Ishikawa (cell line): ENCODE data around the gene SOX21.
A peak's percentile ranks its signal among the peaks of the same experiment; 100 is the strongest.

ENCODE experiments used
- CEBPB ChIP-seq: IDR thresholded peaks from 2 replicates; pipeline ENCODE4 v1.6.1; 2012
- CREB1 ChIP-seq: IDR thresholded peaks from 2 replicates; pipeline ENCODE4 v1.6.1; 2012; ENCODE audit warnings: low read depth
- EGR1 ChIP-seq: IDR thresholded peaks from 2 replicates; pipeline ENCODE4 v1.6.1; 2012
- EP300 ChIP-seq: IDR thresholded peaks from 2 replicates; pipeline ENCODE4 v1.6.1; 2012; ENCODE audit warnings: borderline replicate concordance
- FOXM1 ChIP-seq: IDR thresholded peaks from 2 replicates; pipeline ENCODE4 v1.6.1; 2012; ENCODE audit warnings: low read depth, borderline replicate concordance
- NFIC ChIP-seq: IDR thresholded peaks from 2 replicates; pipeline ENCODE4 v1.6.1; 2012
- RAD21 ChIP-seq: IDR thresholded peaks from 2 replicates; pipeline ENCODE4 v1.6.1; 2012; ENCODE audit warnings: low read depth
- REST ChIP-seq: IDR thresholded peaks from 2 replicates; pipeline ENCODE4 v1.6.1; 2012; ENCODE audit warnings: low read depth, mild to moderate bottlenecking
- TAF1 ChIP-seq: IDR thresholded peaks from 2 replicates; pipeline ENCODE4 v1.6.1; 2012; ENCODE audit warnings: low read depth, mild to moderate bottlenecking
- TCF12 ChIP-seq: IDR thresholded peaks from 2 replicates; pipeline ENCODE4 v1.6.1; 2012; ENCODE audit warnings: low read depth
- TEAD4 ChIP-seq: IDR thresholded peaks from 2 replicates; pipeline ENCODE4 v1.6.1; 2012
- USF1 ChIP-seq: IDR thresholded peaks from 2 replicates; pipeline ENCODE4 v1.6.1; 2012
- YY1 ChIP-seq: IDR thresholded peaks from 2 replicates; pipeline ENCODE4 v1.6.1; 2012; ENCODE audit warnings: low read depth
- ZBTB7A ChIP-seq: IDR thresholded peaks from 2 replicates; pipeline ENCODE4 v1.6.1; 2012; ENCODE audit warnings: low read depth
- TF ChIP-seq, protein P1 (sequence below): IDR thresholded peaks from 2 replicates; pipeline ENCODE4 v1.6.1; 2012

Gene SOX21

DNA sequence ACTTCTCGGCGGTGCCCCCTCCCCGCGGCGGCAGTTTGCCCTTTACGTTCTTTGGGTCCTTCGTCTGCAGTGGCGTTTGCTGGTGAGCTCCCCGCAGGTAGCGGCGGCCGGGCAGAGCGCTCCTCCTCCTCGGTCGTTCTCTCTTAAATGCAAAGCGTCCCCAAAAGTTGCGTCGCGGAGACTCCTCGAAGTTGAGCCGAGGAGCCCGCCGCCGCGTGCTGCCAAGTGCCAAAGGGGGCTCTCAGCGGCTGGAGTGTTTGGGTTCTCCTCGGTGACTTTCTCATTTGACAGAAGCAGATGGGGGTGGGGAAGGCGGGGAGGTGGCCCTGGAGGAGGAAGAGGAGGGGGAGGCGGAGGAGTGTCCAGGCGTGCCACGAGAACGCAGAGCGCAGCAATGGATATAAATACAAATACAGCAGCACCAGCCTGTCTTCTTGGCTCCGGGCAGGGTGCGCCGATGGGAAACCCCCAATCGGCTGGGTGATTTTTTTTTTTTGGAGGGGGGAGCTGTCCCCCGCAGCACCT, at the start of gene SOX21:
Gene SOX21 (minus strand): TSS at position 259 of the 525 bp plus-strand sequence. CDS start 496 bp downstream, outside the sequence.
- TF ChIP-seq TAF1, result no peak
- TF ChIP-seq, protein P1, sequence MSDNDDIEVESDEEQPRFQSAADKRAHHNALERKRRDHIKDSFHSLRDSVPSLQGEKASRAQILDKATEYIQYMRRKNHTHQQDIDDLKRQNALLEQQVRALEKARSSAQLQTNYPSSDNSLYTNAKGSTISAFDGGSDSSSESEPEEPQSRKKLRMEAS, result 0 out of 2 replicates have a peak, but pooled peaks have one; percentile 17
- TF ChIP-seq CEBPB, result no peak

GRCh38 chr13:94761407-94761806, 49.1 kb upstream of the SOX21 start:
- TF ChIP-seq, protein P1, result no peak
- TF ChIP-seq EGR1 (no peak), RAD21 (no peak), YY1 (no peak), TAF1 (no peak)

DNA sequence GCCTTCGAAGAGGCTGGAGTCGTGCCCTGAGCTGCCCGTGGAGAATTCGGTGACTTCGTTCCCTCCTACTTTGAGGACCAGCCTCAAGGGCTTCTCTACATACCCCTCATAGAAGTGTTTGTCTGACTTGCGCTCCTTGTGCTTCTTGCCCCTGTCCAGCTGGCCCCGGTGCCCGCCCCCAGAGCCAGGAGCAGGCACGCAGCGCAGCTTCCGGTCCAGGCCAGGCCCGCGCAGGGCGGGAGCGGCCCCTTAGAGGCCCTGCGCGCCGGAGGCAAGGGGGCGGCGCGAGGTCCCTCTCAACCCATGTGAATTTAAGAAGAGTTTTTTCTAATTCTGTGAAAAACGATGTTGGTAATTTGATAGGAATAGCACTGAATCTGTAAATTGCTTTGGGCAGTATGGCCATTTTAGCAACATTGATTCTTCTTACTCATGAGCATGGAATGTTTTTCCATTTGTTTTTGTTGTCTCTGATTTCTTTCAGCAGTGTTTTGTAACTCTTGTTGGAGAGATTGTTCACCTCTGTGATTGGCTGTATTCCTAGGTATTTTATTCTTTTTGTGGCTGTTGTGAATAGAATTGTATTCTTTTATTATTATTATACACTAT, 46.9 kb upstream of the SOX21 start:
- no peak for TF ChIP-seq EGR1
- TF ChIP-seq TAF1, result no peak
- no peak for TF ChIP-seq ZBTB7A
- TF ChIP-seq CEBPB, result no peak
- no peak for TF ChIP-seq USF1
- TF ChIP-seq, protein P1, result no peak
- TF ChIP-seq REST, result no peak
- TF ChIP-seq EP300, result no peak
- TF ChIP-seq TEAD4, result no peak

DNA sequence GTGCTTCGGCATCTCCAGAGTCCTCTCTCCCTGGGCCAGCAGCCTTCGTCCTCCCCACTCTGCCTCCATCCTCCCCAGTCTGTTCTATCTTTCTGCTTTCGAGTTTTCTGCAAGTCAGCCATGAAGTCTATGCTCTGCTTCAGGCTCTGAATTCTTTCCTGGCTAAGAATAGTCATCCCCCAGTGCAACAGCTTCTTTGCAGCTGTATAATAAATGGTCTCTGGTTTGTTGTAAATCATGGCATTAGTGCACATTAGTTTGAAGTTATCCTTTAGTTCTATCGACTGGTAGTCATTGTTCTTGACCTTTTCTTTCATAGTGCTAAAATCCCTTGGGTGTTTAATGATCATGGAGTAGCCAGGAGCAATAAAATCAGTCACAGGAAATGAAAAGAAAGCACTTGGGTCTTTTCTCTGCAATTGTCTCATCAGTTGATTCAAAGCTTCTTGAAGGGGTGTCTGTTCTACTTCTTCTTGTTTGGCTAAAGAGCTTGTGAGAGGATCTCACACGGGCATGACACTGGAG, 46.2 kb upstream of the SOX21 start:
- TF ChIP-seq EGR1, result no peak
- TF ChIP-seq FOXM1, result no peak

DNA sequence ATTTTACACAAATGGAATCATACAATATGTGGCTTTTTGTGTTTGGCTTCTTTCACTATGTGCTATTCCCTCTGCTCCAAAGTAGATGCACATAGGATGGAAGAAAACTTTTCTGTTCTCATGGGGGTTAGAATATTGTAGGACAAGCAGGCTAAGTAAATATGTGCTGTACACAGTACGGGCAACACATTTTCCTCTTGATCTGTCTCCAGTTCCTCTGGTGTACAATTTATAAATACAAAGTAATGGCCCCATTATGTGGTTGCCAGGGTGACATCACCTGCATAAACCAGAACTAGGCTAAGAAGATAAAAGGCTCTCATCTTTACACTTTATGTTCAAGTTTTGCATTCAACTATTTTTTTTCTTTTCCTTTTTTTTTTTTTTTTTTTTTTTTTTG, 41.0 kb upstream of the SOX21 start:
- TF ChIP-seq ZBTB7A (no peak), USF1 (no peak), REST (no peak), TCF12 (no peak), TEAD4 (no peak), TAF1 (no peak), RAD21 (no peak), EP300 (no peak), YY1 (no peak), EGR1 (no peak), NFIC (no peak), CREB1 (no peak)

DNA sequence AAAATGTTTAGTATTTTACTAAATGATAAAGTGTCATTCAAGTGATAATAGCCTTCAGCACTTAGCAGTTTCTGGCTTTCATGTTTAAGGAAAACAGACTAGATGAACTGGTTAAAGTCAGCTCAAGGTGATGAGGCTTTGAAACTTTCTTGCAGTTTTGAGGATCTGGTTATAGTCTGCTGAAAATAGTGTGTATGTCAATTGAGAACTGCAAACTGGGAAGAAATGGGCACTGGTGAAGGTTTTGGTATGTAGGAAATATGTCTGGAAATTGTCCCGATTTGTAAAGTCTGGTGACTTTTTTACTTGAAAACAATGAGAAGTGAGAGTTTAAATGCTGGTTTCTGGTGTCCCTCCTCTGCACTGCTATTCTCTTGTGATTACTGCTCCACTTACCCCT, 36.8 kb upstream of the SOX21 start:
- TF ChIP-seq ZBTB7A (no peak), YY1 (no peak)

DNA sequence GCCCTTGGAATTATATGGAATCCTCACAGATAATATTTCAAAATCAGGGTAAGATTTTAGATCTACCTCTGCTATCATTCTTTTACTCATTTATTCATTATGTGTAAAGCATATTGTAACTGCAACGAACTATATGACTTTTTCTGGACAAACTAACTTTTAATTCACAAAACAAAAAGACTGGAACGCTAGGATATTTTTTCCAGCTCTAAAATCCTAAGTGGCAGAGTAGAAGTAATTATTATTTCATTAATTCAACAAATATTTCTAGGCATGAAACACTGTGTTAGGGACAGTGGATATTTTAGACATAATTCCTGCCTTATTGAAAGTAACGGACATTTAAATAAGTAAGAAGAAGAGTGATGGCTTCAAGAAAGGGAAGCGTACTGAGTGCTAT, 26.9 kb upstream of the SOX21 start:
- no peak for TF ChIP-seq REST
- TF ChIP-seq RAD21, result no peak
- TF ChIP-seq FOXM1, result no peak
- no peak for TF ChIP-seq ZBTB7A
